GM21717 (cell line): Measurements from ENCODE around the gene IL23R.
"Not testable (repeated sequence)": the region's sequence is repeated elsewhere in the genome, so short reads cannot be mapped to it uniquely, and the experiment has no call there.

Experiments
- ATAC-seq: cut with Tn5 transposase; IDR thresholded peaks from one replicate; pipeline ENCODE4 v1.9.1; 2021; ENCODE audit warnings: mild to moderate bottlenecking, moderate library complexity; ENCODE audit not compliant: unreplicated experiment

Gene IL23R, protein sequence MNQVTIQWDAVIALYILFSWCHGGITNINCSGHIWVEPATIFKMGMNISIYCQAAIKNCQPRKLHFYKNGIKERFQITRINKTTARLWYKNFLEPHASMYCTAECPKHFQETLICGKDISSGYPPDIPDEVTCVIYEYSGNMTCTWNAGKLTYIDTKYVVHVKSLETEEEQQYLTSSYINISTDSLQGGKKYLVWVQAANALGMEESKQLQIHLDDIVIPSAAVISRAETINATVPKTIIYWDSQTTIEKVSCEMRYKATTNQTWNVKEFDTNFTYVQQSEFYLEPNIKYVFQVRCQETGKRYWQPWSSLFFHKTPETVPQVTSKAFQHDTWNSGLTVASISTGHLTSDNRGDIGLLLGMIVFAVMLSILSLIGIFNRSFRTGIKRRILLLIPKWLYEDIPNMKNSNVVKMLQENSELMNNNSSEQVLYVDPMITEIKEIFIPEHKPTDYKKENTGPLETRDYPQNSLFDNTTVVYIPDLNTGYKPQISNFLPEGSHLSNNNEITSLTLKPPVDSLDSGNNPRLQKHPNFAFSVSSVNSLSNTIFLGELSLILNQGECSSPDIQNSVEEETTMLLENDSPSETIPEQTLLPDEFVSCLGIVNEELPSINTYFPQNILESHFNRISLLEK

DNA sequence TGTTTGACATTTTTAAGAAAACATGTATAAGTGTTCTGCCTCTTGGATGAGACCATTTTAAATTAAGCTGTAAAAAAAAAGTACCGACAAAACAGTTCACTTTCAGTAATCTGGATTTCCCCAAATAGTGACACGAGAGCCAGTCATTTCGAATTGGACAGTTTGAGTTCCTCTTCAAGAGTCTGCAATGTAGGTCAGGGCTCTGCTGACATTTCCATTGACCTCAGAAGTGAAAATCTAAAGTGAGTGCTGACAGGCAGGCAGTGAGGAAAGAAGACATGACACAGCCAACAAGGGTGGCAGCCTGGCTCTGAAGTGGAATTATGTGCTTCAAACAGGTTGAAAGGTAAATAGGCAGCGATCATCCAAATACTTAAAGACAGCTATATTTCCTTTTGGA lies at the start of gene IL23R:
TSS of gene IL23R (plus strand) at position 259 of the 400 bp plus-strand sequence. CDS start 1,667 bp downstream, outside the sequence.
- ATAC-seq, result peak; percentile 95

DNA sequence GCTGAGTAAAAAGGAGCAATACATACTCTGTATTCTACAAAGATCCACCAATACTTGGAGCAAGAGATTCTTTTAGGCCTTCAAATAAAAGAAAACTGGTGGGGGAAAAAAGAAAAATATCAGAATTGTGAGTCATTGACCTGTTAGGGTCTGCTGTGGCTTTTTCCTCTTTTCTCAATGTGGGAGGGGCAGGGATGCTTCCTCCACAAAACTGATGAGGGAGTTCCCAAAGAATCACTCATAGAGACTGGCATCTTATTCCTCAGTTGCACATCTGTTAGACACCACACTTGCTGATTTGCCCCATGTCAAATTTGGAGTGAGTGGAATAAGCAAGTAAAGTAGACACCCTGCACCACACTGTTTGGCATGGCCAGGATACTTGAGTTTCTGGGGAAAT lies 48.1 kb upstream of the IL23R start:
- no peak for ATAC-seq

DNA sequence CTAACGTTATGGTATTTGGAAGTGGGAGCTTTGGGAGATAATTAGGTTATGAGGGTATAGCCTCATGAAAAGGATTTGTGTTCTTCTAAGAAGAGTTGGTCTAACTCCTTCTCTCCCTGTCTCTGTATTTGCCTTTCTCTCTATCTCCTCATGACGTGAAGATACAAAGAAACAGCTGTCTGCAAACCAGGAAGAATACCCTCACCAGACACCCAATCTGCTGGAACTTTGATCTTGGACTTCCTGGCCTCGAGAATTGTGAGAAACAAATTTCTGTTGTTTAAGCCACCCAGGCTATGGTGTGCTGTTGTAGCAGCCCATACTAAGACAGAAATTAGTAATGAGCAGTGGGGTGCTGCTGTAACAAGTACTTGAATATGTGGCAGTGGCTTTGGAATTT lies 47.6 kb upstream of the IL23R start:
- ATAC-seq, result no peak

DNA sequence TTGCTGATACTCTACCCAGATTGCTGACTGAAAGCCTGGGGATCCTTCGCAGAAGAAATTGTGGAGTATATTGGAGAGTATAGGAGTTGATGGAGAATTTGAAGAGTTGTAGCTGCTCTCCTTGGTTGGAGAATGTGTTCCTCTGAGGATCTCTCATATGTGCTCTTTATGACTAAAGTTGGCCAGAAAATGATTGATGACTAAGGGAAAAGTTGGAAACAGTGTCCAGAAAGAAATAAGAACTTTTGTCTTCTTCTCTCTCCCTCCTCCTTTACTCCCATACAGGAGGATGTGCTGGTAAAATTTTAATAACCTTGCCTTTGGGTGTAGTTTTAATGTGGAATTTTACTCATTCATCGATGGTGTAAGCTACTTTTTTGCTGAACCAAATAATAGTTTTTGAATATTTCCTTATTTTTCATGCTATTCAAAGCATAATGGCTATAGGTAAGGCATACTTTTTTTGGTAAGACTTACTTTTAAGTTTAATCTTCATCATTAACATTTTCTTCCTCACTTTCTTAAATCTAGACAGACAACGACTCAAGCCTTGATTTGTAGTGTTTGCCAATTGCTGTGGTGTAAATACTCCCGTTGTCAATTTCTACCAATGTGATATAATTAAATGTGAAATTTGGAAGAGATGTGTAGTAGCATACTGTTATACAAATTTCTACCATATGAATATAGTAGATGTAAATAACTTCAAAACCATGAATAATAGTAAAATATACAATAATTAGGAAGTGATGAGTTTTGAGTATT lies 45.2 kb upstream of the IL23R start:
- ATAC-seq, result no peak

DNA sequence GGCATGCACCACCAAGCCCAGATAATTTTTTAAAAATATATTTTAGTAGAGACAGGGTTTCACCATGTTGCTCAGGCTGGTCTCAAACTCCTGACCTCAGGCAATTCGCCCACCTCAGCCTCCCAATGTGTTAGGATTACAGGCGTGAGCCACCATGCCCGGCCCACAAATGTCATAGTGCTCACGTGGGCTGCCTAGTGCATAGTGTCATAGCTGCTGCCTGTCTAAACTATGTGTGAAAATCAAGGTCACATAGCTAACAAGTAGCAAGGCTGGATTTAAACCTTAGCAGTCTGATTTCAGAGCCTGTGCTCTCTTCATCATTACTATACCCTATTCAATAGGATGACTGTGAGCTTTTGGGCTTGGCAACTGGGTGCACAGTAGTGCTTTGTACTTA lies 41.8 kb upstream of the IL23R start:
- no peak for ATAC-seq

DNA sequence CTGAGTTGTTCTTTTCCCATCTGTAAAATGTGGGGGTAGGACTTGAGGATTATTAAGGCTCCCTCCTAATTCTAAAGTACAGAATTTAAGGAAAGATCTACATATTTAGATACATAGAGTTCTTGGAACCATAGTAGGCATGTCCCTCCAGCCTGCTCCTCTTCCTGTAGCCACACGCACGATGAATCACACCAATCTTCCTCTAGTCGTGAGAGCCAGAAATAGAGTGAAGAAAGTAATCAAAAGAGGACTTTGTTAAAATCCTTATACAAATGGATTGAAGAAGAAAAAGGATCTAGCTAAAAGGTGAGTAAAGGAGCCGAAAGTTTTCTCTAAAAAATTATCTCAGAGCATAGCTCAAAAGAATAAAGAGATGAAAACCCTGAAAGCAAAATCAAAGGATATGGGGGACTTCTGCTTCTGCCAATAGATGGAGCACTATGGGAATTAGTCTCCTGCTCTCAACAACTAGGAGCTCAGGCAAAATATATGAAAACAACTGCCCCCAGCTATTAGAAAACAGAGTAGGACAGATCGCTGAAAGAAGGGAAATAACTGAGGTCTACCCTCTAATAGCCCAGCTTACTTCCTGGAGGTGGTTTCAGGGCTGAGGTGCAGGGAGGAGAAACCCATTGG lies 40.0 kb upstream of the IL23R start:
- no peak for ATAC-seq

DNA sequence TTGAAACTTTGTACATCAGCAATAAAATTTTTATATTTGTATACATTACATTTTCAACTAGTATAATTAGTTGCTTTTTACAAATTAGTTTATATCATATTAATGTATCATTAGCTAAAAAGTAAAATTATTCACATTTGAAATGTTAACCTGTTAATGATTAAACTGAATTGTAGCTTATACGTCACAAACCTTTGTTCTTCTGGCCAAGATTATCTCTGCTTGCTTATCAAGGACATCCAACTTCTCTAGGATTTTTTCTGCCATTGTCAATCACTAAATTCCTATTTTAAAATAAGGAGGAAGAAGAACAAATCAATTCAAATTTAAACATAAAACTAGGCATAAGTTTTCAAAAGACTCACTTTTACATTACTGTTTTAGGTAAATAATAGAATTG lies 39.3 kb upstream of the IL23R start:
- no peak for ATAC-seq

DNA sequence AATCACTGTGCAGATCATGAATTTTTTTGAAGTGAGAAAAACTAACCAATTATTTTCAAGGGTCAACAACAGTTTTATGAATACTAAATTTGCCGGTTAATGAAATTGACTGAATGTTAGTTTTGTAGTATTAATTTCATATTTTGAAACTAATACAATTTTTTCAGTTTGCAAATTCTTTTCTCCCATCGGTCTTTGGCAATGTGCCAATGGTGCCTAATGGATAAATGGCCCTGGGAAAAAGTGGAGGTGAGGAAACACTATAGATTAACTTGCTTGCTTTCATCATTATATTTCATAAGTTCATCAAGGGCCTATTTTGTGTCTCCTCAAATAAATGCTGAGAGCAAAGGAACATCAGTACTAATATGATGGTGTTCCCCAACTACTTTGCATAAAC lies 35.6 kb upstream of the IL23R start:
- ATAC-seq, result no peak

DNA sequence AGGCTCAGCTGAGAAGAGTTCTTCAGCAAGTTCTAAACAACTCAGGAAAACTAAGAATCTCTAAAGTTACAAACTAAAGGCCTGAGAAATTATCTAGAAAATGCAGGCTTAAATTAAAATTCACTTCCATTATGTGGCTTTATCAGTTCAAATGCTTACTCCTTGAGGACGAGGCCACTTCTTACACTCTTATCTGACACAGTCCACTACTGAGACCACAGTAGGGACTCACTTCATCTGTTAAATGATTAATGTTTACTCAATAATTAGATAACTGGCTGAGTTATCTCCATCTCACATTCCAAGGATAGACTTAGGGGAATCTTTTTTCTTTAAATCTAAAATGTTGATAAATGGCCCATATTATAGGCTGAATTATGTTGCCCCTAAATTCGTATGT lies 33.1 kb upstream of the IL23R start:
- ATAC-seq, result no peak

DNA sequence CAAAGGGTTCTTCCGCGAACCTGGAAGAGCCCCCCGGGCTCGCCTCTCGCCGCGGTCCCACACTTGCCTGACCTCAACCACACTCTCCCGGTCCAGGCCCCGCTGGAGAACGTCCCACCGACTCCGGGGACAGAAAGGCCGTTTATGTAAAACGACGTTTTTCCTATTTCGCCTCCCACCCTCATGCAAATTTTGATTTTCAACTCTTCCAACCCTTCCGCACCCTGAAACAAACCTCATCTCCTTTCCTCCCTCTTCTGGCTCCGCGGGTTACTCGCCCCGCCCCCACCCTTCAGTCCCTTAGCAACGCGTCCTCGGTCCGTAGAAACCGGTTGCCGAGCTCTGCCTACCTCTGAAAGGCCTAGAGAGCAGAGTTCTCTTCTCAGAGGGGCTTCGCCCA lies 31.6 kb upstream of the IL23R start, which contains the start of gene C1orf141:
TSS of gene C1orf141 (minus strand) at position 276 of the 400 bp plus-strand sequence. CDS start 7,730 bp downstream, outside the sequence.
- ATAC-seq, result no peak

DNA sequence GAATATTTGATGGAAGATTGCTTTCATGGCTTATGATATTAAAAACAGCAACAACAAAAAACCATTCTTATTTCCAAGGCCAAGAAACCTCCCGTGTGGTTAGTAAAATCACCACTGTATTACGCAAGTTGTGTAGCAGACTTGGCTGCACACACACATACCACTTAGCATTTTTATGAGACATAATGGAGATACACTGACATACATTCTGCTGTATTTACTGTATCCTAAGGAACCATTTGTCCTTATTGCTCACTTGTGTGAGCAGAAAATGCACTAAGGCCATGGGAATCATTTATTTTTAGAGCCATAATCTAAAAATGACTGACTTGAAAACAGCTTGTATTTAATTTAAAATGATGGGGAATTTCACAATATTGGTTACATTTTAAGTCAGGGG lies 30.9 kb upstream of the IL23R start:
- ATAC-seq, result no peak

DNA sequence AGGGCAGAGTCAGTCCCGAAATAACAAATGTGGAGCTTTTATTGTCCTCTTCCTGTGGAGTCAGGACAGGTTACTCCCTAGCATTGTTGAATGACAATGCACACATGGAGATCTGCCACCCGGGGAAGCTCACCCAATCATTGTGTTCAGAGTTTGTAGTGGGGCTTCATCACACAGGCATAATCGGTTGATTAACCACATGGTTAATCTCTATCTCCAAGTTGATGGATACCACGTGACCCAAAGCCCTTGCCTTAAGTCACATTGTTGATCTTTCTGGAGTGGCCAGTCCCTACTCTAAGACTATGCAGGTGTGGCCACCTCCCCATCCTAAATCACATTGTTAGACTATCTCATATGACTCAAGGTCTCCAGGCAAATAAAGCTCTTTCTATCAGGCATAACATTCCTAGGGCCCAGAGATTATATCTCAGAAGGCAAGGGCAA lies 28.9 kb upstream of the IL23R start:
- ATAC-seq, result no peak

DNA sequence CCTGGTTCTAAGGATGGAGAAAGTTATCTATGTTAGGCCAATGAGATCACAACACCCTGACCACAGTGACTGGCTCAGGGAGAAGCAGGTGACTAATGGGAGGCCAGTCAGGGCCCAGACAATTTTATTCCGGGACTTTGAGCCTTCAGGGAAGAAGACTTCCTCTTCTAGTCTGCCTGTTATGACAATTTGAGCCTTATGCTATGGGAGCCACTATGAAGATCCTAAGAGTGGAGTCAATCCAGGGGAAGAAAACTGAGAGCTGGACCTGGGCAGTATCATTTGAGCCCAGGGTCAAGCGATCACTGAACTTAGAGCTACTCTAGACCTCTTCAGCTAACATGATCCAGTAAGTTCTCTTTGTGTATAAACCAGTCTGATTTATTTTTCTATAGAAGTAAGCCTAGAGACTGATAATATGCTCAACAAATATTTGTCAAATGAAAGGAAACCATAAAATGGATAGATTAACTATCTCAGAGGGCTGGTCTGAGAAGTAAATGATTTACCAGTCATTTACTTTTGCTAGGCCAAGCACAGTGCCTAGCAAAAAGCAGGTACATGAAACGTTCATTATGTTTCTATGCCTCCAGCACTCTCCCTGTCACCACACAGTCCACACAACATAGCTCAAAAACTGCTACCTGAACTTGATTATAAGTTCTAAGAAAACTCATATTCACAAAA lies 27.3 kb upstream of the IL23R start:
- no peak for ATAC-seq

DNA sequence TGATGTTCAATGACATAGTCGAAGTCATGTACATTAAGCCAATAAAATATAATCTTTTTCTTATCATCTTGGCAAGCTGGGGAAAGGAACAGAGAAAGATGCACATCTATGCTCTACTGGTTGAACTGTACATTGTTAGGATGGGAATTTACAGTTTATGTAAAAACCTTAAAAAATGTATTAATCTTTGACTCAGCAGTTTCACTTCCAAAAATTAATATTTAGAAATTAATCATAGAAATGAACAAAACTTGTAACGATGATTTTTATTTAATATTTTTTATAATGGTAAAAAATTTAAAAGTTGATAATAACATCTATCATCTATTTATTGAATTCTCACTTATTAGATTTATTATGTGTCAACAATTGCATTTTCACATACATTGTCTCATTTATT lies 25.8 kb upstream of the IL23R start:
- no peak for ATAC-seq

DNA sequence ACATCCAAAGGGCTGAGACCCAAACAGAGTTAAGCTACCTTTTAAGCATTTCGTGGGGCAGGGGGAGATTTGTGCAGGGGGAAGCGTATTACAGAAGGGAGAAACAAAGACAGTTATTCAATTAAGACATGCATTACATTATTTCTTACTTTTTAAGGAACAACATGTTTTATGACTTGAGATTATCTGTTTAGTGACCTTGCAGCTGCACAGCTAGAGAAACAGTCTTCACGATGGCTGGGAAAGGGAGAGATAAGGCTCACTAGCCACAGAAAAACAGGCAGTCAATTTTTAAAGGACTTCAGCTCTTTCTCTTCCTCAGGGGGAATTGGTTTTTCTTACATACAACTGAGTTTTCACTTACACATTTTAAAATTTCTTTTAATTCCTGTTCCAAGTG lies 24.4 kb upstream of the IL23R start:
- not testable (repeated sequence) for ATAC-seq

DNA sequence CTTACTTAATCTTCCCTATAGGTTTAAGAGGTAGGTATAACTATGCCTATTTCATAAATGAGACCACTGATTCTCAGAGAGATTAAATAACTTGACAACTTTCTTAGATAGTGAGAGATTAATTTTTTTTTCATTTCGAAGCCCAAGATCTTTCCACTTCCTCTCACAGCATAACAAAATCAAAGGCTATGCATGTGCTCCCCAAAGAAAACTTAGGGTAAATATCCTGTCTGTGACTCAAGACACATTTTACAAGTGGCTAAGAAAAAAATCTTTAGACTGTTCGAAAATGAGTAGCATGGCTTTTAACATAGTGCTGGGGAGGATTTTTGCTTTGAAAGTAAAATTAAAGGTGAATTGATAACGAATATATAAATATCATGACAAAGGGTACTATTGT lies 23.3 kb upstream of the IL23R start:
- ATAC-seq, result no peak

DNA sequence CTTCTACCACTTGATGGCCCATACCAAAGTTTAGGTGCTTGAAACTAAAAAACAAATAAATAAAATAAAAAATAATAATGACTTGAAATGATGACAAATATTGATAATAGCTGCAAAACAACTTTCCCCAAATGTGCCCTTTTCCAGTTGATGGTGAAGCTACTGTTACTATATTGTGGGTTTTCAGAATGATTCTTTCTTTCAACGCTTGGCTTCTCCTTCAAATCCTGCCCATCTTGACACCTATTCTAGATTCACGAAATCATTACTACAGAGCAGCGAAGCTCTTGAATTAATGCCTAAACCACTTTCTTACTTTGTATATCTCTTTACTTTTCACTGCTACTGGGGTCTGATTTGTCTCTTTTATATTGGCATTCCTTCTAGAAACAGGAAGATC lies 22.3 kb upstream of the IL23R start:
- ATAC-seq, result no peak

DNA sequence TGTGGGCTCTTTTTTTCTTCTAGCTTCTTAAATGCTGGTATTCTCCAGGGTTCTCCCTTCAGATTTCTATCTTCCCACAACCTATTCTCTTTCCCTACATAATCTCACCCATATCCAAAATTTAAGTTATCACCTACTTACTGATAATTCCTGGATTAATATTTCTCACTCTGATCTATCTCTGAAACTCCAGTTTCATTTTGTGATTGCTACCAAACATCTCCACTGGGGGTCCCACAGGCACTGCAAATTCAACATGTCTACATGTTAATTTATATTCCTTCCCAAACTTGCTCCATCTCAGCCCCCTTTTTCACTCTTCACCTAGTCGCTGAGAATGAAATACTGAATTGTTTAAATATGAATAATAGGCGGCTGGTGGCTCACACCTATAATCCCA lies 21.6 kb upstream of the IL23R start:
- no peak for ATAC-seq

DNA sequence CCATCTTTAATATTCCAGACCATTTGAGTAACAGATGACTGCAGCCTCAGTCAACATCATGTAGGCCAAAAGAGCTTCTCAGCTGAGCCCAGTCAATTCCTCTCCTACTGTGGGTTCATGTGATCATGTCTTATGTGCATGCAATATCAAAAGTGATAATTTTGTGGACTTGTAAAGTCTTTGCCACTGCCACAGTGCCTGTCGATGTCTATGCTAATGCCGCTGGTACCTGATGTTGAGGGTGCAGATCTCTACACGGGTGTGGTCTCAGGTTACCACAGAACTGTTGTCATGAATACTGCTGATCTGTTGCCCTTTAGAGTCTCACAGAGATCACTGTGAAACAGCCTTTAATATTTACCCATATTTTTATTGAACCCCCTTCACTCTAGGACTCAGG lies 20.2 kb upstream of the IL23R start:
- ATAC-seq, result no peak

DNA sequence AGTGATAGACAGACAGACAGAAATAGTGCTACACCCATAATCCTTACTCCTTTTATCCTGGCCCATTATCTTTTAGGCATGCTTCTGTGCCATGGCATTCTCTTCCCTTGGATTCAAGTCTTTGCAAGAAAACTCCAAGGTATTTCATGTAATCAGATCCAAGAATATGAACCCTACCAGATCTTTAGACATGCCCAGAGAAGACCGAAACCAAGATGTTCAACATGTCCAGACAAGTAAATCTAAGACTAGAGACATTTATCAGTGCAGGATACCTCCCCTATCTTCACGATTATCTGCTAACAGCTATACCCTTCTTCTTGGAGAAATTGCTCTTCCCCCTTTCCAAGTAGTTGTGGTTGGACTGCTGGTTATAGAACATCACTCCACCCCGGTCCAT lies 19.7 kb upstream of the IL23R start:
- ATAC-seq, result no peak

DNA sequence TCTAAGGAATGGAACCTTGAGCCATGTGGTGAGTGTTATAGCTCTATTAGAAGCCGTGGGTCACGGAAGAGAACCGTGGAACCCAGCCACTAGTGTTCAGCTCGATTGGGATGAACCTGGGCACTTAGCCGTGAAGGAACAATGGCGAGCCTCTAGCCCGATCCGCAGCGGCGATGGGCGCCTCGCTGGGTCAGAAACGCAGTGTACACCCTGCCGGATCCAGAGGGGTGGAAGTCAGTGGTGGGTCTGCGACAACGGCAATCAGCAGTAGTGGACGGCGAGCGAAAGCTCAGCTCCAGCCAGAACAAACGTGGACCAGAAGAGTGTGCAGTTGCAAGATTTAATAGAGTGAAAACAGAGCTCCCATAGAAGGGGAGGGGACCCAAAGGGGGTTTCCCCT lies 18.3 kb upstream of the IL23R start:
- not testable (repeated sequence) for ATAC-seq
